Ishikawa (cell line): ENCODE results near the gene MOCS1.

ENCODE experiments used
- EGR1 ChIP-seq: IDR thresholded peaks from 2 replicates; pipeline ENCODE4 v1.6.1; 2012
- TEAD4 ChIP-seq: IDR thresholded peaks from 2 replicates; pipeline ENCODE4 v1.6.1; 2012

GRCh38 chr6:39910164-39910563 lies 24.1 kb downstream of the MOCS1 start:
- TF ChIP-seq EGR1 (no peak), TEAD4 (no peak)
